SJCRH30 (cell line): ENCODE data around the gene DHX8. TPM values are rescaled to one million over a fixed set of nuclear protein-coding genes. Genes with fewer than 3 reads are reported as not detected.

ENCODE experiments used
- DNase-seq, 2 experiments: peaks; one replicate each; pipeline ENCODE4 v3.0.0-alpha.2; 2015 to 2020
- H3K27ac ChIP-seq: fragments of 250-450 bp; sonication (Bioruptor Pico); 2 replicates; pipeline ENCODE4 v1.5.1; 2020; ENCODE audit warnings: mild to moderate bottlenecking, moderate library complexity
- H3K27me3 ChIP-seq: fragments of 250-450 bp; sonication (Bioruptor Pico); 2 replicates; pipeline ENCODE4 v1.5.1; 2020; ENCODE audit warnings: mild to moderate bottlenecking, moderate library complexity
- H3K36me3 ChIP-seq: fragments of 250-450 bp; sonication (Bioruptor Pico); 2 replicates; pipeline ENCODE4 v1.5.1; 2020; ENCODE audit warnings: mild to moderate bottlenecking, moderate library complexity
- H3K4me1 ChIP-seq: fragments of 250-450 bp; sonication (Bioruptor Pico); 2 replicates; pipeline ENCODE4 v1.5.1; 2020; ENCODE audit warnings: mild to moderate bottlenecking, moderate library complexity
- H3K4me3 ChIP-seq: fragments of 250-450 bp; sonication (Bioruptor Pico); 2 replicates; pipeline ENCODE4 v1.5.1; 2020; ENCODE audit warnings: mild to moderate bottlenecking, moderate library complexity
- H3K9me3 ChIP-seq: fragments of 250-450 bp; sonication (Bioruptor Pico); replicated peaks from 2 replicates; pipeline ENCODE4 v1.5.1; 2020; ENCODE audit warnings: mild to moderate bottlenecking, moderate library complexity
- total RNA-seq: library from RNA; depleted of rRNA; stranded (reverse); fragments of >200 nt; shearing (Covaris generic); gene quantifications from 2 replicates; pipeline ENCODE4 v1.2.3, GENCODE V29; 2014

The DHX8 gene
- total RNA-seq, 1 experiment from 2014 or later = 54.3 TPM

DNA sequence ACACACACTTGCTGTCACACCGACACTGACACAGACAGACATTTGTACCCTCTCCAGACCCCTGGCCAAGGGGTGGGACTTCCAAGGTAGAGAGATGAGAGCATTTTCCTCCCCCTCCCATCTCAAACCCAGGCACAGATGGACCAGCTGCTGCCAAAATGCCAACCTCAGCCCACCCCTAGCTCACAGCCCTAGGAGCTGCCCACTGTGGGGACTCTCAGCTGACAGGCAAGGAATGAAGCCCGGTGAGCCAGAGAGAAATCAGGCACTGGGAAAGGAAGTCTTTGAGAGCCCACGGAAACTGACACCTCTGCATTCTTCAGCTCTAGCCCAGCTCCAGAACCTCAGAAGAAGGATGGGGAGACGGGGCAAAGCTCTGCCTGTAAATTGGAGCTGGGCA, 59.5 kb downstream of the DHX8 start:
- no peaks in the 10 kb centered on the region for H3K27me3 ChIP-seq
- peak; percentile 26 to 48 for DNase-seq
- H3K27ac ChIP-seq = no peak overlapping the region
- no peaks in the 10 kb centered on the region for H3K36me3 ChIP-seq
- peaks cover 14% of the 10 kb centered on the region for H3K4me1 ChIP-seq
- H3K4me3 ChIP-seq = no peak overlapping the region
- H3K9me3 ChIP-seq = no peaks in the 10 kb centered on the region

GRCh38 chr17:43543771-43544575, 60.2 kb downstream of the DHX8 start:
- Histone ChIP-seq H3K36me3 (no peaks in the 10 kb centered on the region), H3K9me3 (no peaks in the 10 kb centered on the region), H3K27ac (no peak overlapping the region; the same call in 1 of the 2 replicates), H3K4me1 (peaks cover 14% of the 10 kb centered on the region), H3K4me3 (peak overlapping the region; percentile 75), H3K27me3 (no peaks in the 10 kb centered on the region)
- DNase-seq = no peak

DNA sequence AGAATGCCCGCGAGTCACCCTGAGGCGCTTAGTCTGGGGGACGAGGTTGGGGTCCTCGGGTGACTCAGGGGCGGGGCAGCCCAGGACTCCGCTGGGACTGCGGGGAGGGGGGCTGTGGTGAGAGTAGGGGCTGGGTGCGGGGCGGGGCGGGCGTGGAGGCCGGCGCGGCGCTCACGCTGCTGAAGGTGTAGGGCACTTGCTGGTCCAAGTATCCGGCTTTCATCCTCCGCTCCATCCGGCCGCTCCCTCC, 61.5 kb downstream of the DHX8 start:
- DNase-seq = no peak
- Histone ChIP-seq H3K4me3 (peak overlapping the region; percentile 75), H3K4me1 (peaks cover 14% of the 10 kb centered on the region), H3K9me3 (no peaks in the 10 kb centered on the region), H3K36me3 (no peaks in the 10 kb centered on the region), H3K27me3 (no peaks in the 10 kb centered on the region), H3K27ac (peak overlapping the region; percentile 80)

GRCh38 chr17:43546319-43547188, 62.8 kb downstream of the DHX8 start, which contains the start of gene ETV4:
ETV4 (minus strand) TSS chr17:43546340; CDS start chr17:43545617, 723 bp downstream.
- peak within 1 kb of the TSS; percentile 75 for H3K4me3 ChIP-seq
- H3K27ac ChIP-seq = peak within 1 kb of the TSS; percentile 80
- peak; percentile 97 to 98 for DNase-seq
- no peaks in the 10 kb centered on the region for H3K36me3 ChIP-seq
- no peaks in the 10 kb centered on the region for H3K9me3 ChIP-seq
- peaks cover 14% of the 10 kb centered on the region for H3K4me1 ChIP-seq
- H3K27me3 ChIP-seq = no peaks in the 10 kb centered on the region

DNA sequence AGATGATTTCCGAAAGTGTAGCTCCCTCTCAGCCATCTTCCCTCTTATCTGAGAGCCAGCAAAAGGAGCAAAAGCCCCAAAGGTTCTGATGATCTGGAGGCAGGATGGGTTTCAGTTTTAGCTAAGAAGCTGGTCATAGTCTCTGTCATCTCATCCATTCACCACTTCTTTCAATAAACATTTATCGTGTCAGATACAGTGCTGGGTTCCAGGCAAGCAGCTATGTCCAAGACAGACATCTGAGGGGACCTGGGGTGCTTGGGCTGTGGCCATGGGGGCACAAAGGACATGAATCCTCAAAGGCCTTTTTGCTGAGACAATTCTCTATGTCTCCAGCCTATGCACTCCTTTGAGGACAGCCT, 63.4 kb downstream of the DHX8 start:
- no peaks in the 10 kb centered on the region for H3K9me3 ChIP-seq
- DNase-seq = no peak
- peaks cover 14% of the 10 kb centered on the region for H3K4me1 ChIP-seq
- H3K4me3 ChIP-seq = no peak overlapping the region
- H3K27me3 ChIP-seq = no peaks in the 10 kb centered on the region
- H3K27ac ChIP-seq = no peak overlapping the region
- no peaks in the 10 kb centered on the region for H3K36me3 ChIP-seq

DNA sequence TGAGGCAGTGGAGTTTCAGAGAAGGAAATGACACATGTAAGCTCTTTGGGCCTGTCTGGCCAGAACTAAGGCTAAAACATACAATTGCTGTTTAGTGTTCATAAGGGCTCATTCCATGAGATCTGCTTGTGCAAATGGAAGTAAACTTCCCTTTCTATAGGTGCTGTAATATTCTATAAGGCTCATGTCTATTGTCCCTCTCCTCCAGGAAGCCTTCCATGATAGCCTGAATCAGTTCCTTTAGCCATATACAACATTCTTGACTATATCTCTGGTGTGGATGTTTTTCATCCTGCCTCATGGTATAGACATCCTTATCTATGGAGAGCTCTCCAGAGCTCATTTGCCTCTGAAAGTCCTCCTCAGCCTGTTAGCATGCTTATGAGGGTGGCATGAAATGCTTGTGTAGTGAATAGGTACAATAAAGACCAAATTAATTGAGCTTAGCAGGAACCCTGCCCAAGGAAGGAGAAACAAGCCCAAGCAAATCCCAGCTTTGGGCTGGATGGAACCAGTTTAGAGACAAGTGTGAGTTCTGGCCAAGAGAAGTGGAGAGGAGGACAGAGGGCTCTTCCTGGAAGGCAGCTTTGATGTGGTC, 64.0 kb downstream of the DHX8 start:
- Histone ChIP-seq H3K9me3 (no peaks in the 10 kb centered on the region), H3K4me3 (no peak overlapping the region), H3K27me3 (no peaks in the 10 kb centered on the region), H3K27ac (no peak overlapping the region), H3K36me3 (no peaks in the 10 kb centered on the region), H3K4me1 (peaks cover 14% of the 10 kb centered on the region)
- DNase-seq = no peak

DNA sequence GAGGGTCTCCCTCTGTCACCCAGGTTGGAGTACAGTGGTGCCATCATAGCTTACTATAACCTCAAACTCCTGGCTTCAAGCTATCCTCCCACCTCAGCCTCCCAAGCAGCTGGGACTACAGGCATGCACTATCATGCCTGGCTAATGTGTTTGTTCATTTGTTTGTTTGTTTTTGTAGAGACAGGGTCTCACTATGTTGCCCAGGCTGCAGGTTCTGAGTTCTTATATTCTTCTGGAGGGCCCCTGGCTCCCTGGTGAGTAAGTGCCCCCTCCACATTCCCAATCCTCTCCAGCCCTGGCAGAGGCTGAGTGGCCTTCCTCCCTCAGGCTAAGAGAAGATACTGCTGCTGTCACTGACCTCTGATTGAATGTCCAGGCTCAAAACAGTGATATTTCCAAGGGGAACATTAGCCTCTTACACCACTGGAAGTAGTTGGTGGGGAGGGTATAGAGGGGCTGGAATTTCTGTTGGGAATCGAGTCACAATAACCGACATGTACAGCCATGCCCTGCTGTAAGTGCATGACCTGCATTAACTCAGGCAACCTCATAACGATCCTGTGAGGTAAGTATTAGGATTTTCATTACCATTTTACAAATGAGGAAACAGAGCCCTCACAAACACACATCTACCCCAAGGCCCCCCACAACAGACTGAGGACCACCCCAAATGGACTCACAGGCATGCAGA, 65.1 kb downstream of the DHX8 start:
- Histone ChIP-seq H3K4me1 (peaks cover 7% of the 10 kb centered on the region), H3K27ac (no peak overlapping the region), H3K36me3 (no peaks in the 10 kb centered on the region), H3K4me3 (no peak overlapping the region), H3K27me3 (no peaks in the 10 kb centered on the region), H3K9me3 (no peaks in the 10 kb centered on the region)
- DNase-seq = no peak

DNA sequence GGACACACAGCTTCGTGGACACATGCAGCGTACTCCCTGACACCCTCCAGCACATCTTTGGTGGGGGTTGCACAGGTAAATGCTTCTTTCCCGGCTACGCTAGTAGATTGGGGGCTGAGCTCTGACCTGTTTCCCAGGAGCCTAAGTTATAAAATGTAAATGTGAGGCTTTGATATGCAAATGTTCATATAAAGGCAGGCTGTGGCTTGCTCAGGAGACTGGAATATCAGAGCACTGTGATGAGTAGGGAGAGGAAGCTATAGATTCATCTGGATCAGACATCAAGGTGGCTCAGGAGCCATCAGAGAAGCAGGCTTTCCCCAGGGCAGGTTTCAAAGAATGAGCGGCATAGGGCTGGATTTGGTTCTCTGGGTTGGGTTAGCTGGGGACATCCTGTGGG, 65.7 kb downstream of the DHX8 start:
- Histone ChIP-seq H3K27ac (no peak overlapping the region), H3K4me3 (no peak overlapping the region)
- DNase-seq = no peak

GRCh38 chr17:43550754-43551153, 67.0 kb downstream of the DHX8 start:
- DNase-seq = no peak
- Histone ChIP-seq H3K36me3 (no peaks in the 10 kb centered on the region), H3K9me3 (no peaks in the 10 kb centered on the region), H3K4me3 (no peak overlapping the region), H3K27me3 (peaks cover 8% of the 10 kb centered on the region; the same call in 1 of the 2 replicates), H3K27ac (no peak overlapping the region), H3K4me1 (no peaks in the 10 kb centered on the region)

More for the DNA sequence above, 65.7 kb downstream of the DHX8 start:
- Histone ChIP-seq H3K36me3 (no peaks in the 10 kb centered on the region), H3K27me3 (no peaks in the 10 kb centered on the region), H3K4me1 (0 out of 2 replicates have a peak, but pooled peaks cover under 1% of the 10 kb centered on the region), H3K9me3 (no peaks in the 10 kb centered on the region)

- H3K27me3 ChIP-seq = peaks cover 12% of the 10 kb centered on the region; the same call in 1 of the 2 replicates
- H3K27ac ChIP-seq = no peak overlapping the region
- H3K36me3 ChIP-seq = no peaks in the 10 kb centered on the region
- H3K4me1 ChIP-seq = no peaks in the 10 kb centered on the region
- no peak for DNase-seq
- no peak overlapping the region for H3K4me3 ChIP-seq
- H3K9me3 ChIP-seq = no peaks in the 10 kb centered on the region
Measured at GRCh38 chr17:43552229-43552837, 68.6 kb downstream of the DHX8 start.

DNA sequence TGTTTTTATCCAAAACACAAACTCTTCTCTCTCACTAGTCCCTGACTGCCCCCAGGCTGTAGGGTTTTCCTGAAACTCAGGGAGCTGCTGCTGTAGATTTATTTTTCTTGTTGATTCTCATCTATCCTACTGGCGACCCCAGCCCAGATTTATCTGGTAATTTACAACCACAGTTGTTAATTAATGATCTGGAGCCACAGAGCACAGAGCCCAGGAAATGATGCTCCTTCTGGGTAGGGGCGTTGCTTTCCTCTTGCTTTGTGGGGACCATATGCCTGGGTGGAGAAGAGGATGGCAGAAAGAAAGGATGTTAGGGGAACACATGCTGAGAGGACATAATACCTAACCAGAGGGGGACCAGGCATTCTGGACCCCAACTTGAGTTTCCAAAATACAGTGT, 69.8 kb downstream of the DHX8 start:
- DNase-seq = no peak
- Histone ChIP-seq H3K4me1 (no peaks in the 10 kb centered on the region), H3K4me3 (no peak overlapping the region), H3K27me3 (peaks cover 12% of the 10 kb centered on the region; the same call in 1 of the 2 replicates), H3K27ac (no peak overlapping the region), H3K36me3 (no peaks in the 10 kb centered on the region), H3K9me3 (no peaks in the 10 kb centered on the region)

DNA sequence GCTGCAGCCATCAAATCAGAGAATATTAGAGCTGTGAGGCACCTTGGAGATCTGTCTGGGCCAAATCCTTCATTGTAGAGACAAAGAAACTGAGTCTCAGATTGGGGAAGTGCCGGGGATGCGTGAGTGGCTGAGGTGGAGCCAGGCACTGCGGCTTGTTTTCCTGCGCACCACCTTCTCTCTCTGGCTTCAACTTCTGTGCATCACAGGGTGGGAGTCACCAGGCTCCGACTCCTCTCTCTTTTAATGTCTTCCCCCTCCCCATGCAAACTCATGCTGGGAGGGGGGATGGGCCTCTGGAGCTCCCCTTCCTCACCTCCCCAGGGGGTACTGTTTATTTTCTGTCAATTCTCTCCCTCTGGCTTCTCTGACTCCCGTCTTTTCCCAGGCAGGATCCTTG, 71.1 kb downstream of the DHX8 start:
- H3K4me3 ChIP-seq = no peak overlapping the region
- no peaks in the 10 kb centered on the region for H3K9me3 ChIP-seq
- H3K27me3 ChIP-seq = peaks cover 12% of the 10 kb centered on the region
- no peaks in the 10 kb centered on the region for H3K4me1 ChIP-seq
- DNase-seq = no peak
- no peak overlapping the region for H3K27ac ChIP-seq
- H3K36me3 ChIP-seq = no peaks in the 10 kb centered on the region

- Histone ChIP-seq H3K9me3 (no peaks in the 10 kb centered on the region), H3K27ac (no peak overlapping the region), H3K4me1 (no peaks in the 10 kb centered on the region), H3K36me3 (no peaks in the 10 kb centered on the region), H3K4me3 (no peak overlapping the region), H3K27me3 (peaks cover 20% of the 10 kb centered on the region)
- DNase-seq = no peak
Measured at GRCh38 chr17:43556292-43556691, 72.5 kb downstream of the DHX8 start.

DNA sequence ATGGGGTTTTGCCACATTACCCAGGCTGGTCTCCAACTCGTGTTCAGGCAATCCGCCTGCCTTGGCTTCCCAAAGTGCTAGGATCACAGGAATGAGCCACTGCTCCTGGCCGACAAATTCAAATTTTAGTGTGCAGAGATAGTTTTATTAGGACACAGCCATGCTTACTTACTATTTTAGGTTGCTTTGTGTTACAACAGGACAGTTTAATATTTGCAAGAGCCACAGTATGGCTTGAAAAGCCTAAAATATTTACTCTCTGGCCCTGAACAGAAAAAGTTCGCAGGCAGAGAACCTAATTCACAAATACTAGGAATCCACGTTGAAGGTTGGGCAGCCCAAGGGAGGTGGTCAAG, 75.0 kb downstream of the DHX8 start:
- DNase-seq = no peak
- Histone ChIP-seq H3K4me1 (no peaks in the 10 kb centered on the region), H3K36me3 (no peaks in the 10 kb centered on the region), H3K27ac (no peak overlapping the region), H3K9me3 (no peaks in the 10 kb centered on the region), H3K27me3 (peaks cover 31% of the 10 kb centered on the region), H3K4me3 (no peak overlapping the region)
